ENCODE results near the gene EGLN1. TPM values are rescaled to one million over a fixed set of nuclear protein-coding genes. Genes with fewer than 3 reads are reported as not detected.
A peak's percentile ranks its signal among the peaks of the same experiment; 100 is the strongest.

Gene EGLN1
- total RNA-seq, 1 donor = 53.5 TPM

DNA sequence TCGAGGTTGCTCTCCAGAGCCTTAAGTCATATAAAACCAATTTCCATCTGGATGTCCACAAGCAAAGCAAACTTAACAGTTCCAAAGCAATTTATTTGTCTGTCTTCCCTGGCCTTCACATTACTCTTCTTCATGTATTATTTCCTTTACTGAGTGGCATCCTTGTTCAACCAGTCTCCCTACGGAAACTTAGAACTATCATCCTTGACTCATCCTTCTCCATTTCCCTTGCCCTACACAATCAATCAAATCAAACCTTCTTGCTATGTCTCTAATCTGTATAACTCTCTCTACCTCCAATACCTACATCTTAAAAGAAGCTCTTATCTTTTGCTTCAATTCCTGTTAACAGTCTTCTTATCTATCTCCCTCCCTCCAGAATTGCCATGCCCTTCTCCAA, 25.4 kb downstream of the EGLN1 start:
- DNase-seq (ENCODE audit: low read depth) = no peak
- H3K4me3 ChIP-seq (ENCODE audit: low read depth, low read length) = no peak overlapping the region
- TF ChIP-seq, protein P1, sequence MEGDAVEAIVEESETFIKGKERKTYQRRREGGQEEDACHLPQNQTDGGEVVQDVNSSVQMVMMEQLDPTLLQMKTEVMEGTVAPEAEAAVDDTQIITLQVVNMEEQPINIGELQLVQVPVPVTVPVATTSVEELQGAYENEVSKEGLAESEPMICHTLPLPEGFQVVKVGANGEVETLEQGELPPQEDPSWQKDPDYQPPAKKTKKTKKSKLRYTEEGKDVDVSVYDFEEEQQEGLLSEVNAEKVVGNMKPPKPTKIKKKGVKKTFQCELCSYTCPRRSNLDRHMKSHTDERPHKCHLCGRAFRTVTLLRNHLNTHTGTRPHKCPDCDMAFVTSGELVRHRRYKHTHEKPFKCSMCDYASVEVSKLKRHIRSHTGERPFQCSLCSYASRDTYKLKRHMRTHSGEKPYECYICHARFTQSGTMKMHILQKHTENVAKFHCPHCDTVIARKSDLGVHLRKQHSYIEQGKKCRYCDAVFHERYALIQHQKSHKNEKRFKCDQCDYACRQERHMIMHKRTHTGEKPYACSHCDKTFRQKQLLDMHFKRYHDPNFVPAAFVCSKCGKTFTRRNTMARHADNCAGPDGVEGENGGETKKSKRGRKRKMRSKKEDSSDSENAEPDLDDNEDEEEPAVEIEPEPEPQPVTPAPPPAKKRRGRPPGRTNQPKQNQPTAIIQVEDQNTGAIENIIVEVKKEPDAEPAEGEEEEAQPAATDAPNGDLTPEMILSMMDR (IDR thresholded peaks at IDR 0.05; ENCODE audit: insufficient read depth, low read depth, low read length) = no peak

DNA sequence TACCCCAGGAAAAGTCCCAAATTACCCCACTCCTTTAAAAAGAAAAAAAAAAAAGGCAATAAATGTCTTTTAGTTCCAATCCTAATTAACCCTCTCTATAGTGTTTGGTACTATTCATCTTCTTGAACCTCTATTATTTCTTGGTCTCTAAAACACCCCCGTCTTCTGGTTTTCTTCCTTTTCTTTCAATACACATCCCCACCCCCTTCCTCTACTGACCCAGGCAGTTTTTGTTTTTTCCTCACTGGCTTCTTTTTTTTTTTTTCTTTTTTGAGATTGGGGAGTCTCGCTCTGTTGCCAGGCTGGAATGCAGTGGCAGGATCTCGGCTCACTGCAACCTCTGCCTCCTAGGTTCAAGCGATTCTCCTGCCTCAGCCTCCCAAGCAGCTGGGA, 26.1 kb downstream of the EGLN1 start:
- TF ChIP-seq, protein P1 (IDR thresholded peaks at IDR 0.05; ENCODE audit: insufficient read depth, low read depth, low read length) = no peak
- no peak for DNase-seq (ENCODE audit: low read depth)
- H3K4me3 ChIP-seq (ENCODE audit: low read depth, low read length) = no peak overlapping the region

DNA sequence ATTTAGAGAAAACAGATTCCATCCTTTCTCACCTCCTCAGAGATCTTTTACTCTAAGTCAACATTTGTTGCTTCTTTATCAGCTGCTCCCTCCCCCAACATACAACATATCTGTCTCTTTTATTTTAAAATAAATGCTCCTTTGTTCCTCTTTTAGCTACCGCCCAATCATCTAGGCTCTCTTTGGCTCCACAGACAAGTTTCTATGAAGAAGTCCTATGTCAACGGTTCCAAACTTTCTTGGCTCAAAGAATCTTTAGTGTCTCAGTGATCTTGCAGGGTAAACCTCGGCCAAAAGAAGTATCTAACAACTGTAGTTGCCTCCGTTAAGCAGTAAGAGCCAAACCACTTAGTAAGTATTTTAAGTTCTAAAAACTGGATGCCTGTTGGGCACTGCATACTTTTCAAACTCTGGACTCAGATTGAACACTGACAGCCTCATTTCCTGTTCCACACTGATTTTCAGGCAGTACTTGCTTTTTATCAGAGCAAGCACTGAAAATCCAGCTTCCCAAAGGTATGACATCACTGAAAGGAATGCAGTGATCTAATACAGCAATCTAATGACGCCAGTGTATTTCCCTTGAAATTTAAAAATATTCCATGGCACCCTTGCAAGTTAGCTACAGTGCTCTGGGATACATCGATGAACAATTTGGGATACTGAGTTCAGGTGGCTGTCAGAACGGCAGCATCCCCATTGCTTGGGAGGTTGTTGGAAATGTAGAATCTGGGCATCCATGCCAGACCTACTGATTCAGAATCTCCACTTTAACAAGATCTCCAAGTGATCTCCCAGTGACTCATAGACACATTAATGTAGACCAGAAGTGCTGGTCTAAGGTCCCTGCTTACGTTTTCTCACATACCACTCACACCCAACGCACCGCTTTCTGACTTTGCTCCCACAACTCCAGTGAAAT, 26.8 kb downstream of the EGLN1 start:
- H3K4me3 ChIP-seq (ENCODE audit: low read depth, low read length) = peak overlapping the region; percentile 16
- TF ChIP-seq, protein P1 (IDR thresholded peaks at IDR 0.05; ENCODE audit: insufficient read depth, low read depth, low read length) = no peak
- peak; percentile 96 for DNase-seq (ENCODE audit: low read depth)

DNA sequence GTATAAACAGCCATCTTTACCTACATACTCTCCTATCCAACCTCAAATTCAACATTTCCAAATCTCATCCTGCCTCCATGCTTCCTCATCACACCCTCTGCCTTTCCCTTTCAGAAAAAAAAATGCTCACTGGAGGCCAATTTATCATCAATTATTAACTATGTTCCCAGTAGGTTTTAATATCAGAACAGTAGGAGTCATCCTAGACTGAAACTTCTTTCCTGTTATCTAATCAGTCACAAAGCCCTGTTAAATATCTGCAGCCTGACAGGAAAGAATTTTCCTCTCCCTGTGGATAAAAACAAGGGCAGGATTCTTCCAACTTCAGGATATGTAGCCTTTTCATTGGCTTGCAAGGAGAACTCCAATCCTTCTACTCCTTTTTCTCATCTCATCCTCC, 28.4 kb downstream of the EGLN1 start:
- DNase-seq (ENCODE audit: low read depth) = peak; percentile 62
- no peak overlapping the region for H3K4me3 ChIP-seq (ENCODE audit: low read depth, low read length)
- TF ChIP-seq, protein P1 (IDR thresholded peaks at IDR 0.05; ENCODE audit: insufficient read depth, low read depth, low read length) = no peak

DNA sequence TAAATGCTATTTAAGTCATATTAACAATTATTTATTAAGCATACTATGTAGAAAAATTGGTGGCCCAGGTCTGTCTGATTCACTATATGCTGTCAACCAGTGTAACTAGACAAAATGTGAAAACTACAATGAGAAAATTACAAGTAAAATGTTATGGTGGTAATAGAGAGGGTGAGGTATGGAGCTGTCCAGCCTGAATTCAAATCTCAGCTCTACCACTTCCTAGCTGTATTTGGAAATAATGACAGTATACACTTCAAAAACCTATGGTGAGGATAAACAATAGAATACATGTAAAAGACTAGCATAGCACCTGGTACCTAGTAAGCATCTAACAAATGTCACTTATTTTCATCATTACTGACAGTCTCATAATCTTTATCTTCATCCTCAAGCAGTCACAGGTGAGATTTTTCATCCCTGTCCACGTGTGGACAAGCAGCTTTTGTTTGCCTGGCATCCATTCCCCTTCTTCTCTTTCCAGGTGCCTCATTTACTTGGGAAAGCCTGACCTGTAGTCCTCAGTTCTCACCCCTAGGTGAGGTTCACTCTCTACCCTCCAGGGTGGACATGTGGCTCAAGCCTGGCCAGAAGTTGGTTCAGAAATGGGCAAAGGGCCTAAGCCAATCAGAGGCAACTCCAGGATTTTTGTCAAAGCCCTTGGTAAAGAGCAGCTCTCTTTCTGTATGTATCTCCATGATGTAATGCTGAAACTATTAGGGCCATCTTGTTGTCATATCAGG, 29.5 kb downstream of the EGLN1 start:
- no peak for DNase-seq (ENCODE audit: low read depth)
- TF ChIP-seq, protein P1 (IDR thresholded peaks at IDR 0.05; ENCODE audit: insufficient read depth, low read depth, low read length) = no peak
- no peak overlapping the region for H3K4me3 ChIP-seq (ENCODE audit: low read depth, low read length)

DNA sequence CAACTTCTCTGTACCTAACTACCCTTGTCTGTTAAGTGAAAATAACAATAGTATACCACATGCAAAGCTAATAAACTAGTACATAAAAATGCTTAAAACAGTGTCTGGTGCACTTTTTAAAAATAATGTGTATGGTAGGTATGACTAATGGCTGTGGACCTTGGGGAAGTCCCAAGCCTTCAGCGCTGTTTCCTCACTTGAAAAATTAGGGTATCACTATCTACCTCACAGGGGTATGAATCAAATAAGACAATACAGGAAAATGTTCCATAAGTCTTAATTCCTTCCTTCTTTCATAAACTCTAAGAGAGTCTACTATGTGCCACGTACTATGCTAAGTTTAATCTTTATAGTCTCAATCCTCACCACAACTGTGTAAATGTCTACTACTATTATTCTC, 32.0 kb downstream of the EGLN1 start:
- peak; percentile 48 for DNase-seq (ENCODE audit: low read depth)
- H3K4me3 ChIP-seq (ENCODE audit: low read depth, low read length) = no peak overlapping the region
- TF ChIP-seq, protein P1 (IDR thresholded peaks at IDR 0.05; ENCODE audit: insufficient read depth, low read depth, low read length) = no peak

Data from fibroblast of villous mesenchyme (primary cell).